ENCODE results near the gene KLF14. TPM values are rescaled to one million over a fixed set of nuclear protein-coding genes. Genes with fewer than 3 reads are reported as not detected.
"Not testable (repeated sequence)": the region's sequence is repeated elsewhere in the genome, so short reads cannot be mapped to it uniquely, and the experiment has no call there.

The KLF14 gene
- not detected for total RNA-seq
- not detected for polyA plus RNA-seq

DNA sequence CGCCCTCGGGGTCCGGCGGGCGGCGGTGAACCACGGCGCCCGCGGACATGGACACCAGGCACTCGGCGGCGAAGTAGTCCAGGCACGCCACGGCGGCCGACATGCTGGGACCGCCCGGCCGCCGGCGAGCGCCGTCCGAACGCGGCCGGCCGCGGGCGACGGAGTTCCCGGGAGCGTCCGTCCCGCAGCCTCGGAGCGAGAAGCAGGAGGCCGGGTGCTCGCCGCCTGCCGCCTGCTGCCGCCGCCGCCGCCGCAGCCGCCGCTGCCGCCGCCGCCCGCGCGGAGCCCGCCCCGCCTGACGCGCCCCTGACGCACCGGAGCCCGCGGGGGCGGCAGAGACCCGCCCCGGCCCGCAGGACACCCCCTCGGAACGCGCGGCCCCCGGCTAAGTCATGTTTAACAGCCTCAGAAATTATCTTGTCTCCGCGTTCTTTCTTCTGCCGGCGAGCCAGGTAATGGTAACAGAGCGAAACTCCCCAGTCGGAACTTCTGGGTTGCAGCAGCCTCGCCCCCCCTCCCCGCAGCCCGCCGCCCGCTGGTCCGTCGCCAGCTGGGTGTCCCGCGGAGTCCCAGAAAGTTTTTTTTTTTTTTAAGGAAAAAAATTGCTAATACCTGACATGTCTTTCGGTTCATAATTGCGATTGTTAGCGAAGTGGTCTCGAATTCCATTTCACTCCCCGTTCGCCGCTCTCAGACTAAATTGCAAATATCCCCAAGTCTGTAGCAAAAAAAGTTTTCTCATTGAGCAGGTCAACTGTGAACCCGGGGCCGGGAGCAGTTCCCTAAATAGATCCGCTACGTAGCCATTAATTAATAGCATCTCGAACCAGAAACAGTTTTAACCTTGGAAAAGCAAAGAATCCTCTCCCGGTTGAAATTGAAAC is at the start of gene KLF14:
KLF14 (minus strand) TSS at position 277 of the 884 bp plus-strand sequence; CDS start at position 103, 174 bp downstream.
- intact Hi-C loops (cut with micrococcal nuclease) = no loop called here
- no peaks in the 10 kb centered on the region for H3K9me3 ChIP-seq (ENCODE audit: control insufficient read depth in 1 of 2, low read length in 2 of 2)
- no peaks in the 10 kb centered on the region for H3K36me3 ChIP-seq (ENCODE audit: insufficient read depth, low read length)
- Mint-ChIP-seq H3K27me3 (peaks cover 56 to 71% of the 10 kb centered on the region in 2 donors), H3K4me3 (peak within 1 kb of the TSS; percentile 77 to 94 (median 85)), H3K27ac (peak within 1 kb of the TSS in 2 of 7 donors; percentile 51 to 71), H3K36me3 (peaks cover 0 to 9% of the 10 kb centered on the region in 2 donors), H3K4me1 (peaks cover 2 to 14% (median 6%) of the 10 kb centered on the region in 4 donors), H3K9me3 (peaks cover 0 to 31% (median 20%) of the 10 kb centered on the region in 8 donors)
- CTCF ChIA-PET (ENCODE audit: partially characterized antibody) = no interaction called here
- no peak within 1 kb of the TSS for H3K27ac ChIP-seq (ENCODE audit: low read depth, low read length)
- POLR2A ChIA-PET (ENCODE audit: partially characterized antibody) = no interaction called here
- H3K4me1 ChIP-seq (ENCODE audit: insufficient read depth, low read length) = peaks cover 7% of the 10 kb centered on the region
- peak within 1 kb of the TSS in 1 of 2 donors; percentile 40 for H3K4me3 ChIP-seq (ENCODE audit: low read length in 2 of 2)
- peaks cover 48% of the 10 kb centered on the region for H3K27me3 ChIP-seq (ENCODE audit: insufficient read depth, low read length)
- DNase-seq = peak; percentile 35 to 51 (median 44)

DNA sequence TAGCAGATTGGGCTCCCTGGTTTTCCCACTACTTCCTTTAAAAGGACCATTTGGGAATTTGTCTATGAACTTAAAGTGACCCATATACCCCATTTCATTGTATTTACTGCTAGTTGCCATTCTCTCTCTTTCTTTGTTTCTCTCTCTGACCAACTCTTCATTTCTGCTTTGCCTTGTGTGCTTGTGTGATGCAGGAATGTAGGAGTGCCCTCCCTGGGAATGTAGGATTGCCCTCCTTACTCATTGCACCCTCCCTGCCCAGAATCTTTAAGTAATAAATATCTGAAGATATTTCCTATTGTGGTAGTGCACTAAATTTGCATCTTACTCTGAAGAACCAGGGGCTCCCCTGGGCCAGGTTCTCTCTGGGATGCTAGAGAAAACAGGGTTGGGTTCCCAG is 47.3 kb upstream of the KLF14 start:
- no peaks in the 10 kb centered on the region for H3K4me1 ChIP-seq (ENCODE audit: insufficient read depth, low read length)
- no peaks in the 10 kb centered on the region for H3K36me3 Mint-ChIP-seq
- POLR2A ChIA-PET (ENCODE audit: partially characterized antibody) = no interaction called here
- H3K27ac ChIP-seq (ENCODE audit: low read depth, low read length) = no peak overlapping the region
- no peak overlapping the region for H3K4me3 ChIP-seq (ENCODE audit: low read length in 2 of 2)
- peaks cover 29 to 32% of the 10 kb centered on the region in 2 donors for H3K27me3 Mint-ChIP-seq
- intact Hi-C loops (cut with micrococcal nuclease) = no loop called here
- H3K27ac Mint-ChIP-seq = no peak overlapping the region
- H3K4me1 Mint-ChIP-seq = no peaks in the 10 kb centered on the region
- peaks cover 6% of the 10 kb centered on the region for H3K27me3 ChIP-seq (ENCODE audit: insufficient read depth, low read length)
- H3K36me3 ChIP-seq (ENCODE audit: insufficient read depth, low read length) = no peaks in the 10 kb centered on the region
- no peak for DNase-seq
- CTCF ChIA-PET (ENCODE audit: partially characterized antibody) = no interaction called here
- H3K9me3 ChIP-seq (ENCODE audit: control insufficient read depth in 1 of 2, low read length in 2 of 2) = no peaks in the 10 kb centered on the region
- no peak overlapping the region for H3K4me3 Mint-ChIP-seq
- H3K9me3 Mint-ChIP-seq = peaks cover 0 to 13% (median 7%) of the 10 kb centered on the region in 8 donors

DNA sequence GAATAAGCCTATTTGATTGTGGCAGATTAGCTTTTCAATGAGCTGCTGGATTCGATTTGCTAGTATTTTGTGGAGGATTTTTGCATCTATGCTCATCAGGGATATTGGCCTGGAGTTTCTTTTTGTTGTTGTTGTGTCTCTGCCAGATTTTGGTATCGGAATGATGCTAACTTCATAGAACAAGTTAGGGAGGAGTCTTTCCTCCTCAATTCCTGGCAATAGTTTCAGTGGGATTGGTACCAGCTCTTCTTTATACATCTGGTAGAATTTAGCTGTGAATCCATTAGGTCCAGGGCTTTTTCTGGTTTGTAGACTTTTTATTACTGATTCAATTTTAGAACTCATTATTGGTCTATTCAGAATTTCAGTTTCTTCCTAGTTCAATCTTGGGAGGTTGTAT is 43.4 kb upstream of the KLF14 start:
- no peaks in the 10 kb centered on the region for H3K4me1 ChIP-seq (ENCODE audit: insufficient read depth, low read length)
- H3K9me3 Mint-ChIP-seq = peaks cover 4 to 20% (median 14%) of the 10 kb centered on the region in 8 donors
- CTCF ChIA-PET (ENCODE audit: partially characterized antibody) = no interaction called here
- no peaks in the 10 kb centered on the region for H3K4me1 Mint-ChIP-seq
- no peak overlapping the region for H3K4me3 ChIP-seq (ENCODE audit: low read length in 2 of 2)
- no peak overlapping the region for H3K4me3 Mint-ChIP-seq
- H3K27me3 ChIP-seq (ENCODE audit: insufficient read depth, low read length) = peaks cover 6% of the 10 kb centered on the region
- POLR2A ChIA-PET (ENCODE audit: partially characterized antibody) = no interaction called here
- H3K36me3 ChIP-seq (ENCODE audit: insufficient read depth, low read length) = no peaks in the 10 kb centered on the region
- intact Hi-C loops (cut with micrococcal nuclease) = no loop called here
- no peak overlapping the region for H3K27ac Mint-ChIP-seq
- DNase-seq = no peak
- H3K27me3 Mint-ChIP-seq = peaks cover 24 to 28% of the 10 kb centered on the region in 2 donors
- peaks cover 0 to 2% of the 10 kb centered on the region in 2 donors for H3K36me3 Mint-ChIP-seq
- no peak overlapping the region for H3K27ac ChIP-seq (ENCODE audit: low read depth, low read length)
- no peaks in the 10 kb centered on the region for H3K9me3 ChIP-seq (ENCODE audit: control insufficient read depth in 1 of 2, low read length in 2 of 2)

- H3K36me3 ChIP-seq (ENCODE audit: insufficient read depth, low read length); H3K4me3 ChIP-seq (ENCODE audit: low read length in 2 of 2); H3K27ac ChIP-seq (ENCODE audit: low read depth, low read length); POLR2A ChIA-PET (ENCODE audit: partially characterized antibody); H3K27me3 ChIP-seq (ENCODE audit: insufficient read depth, low read length); CTCF ChIA-PET (ENCODE audit: partially characterized antibody); DNase-seq; H3K4me1 Mint-ChIP-seq; H3K4me3 Mint-ChIP-seq; H3K9me3 ChIP-seq (ENCODE audit: control insufficient read depth in 1 of 2, low read length in 2 of 2); H3K27ac Mint-ChIP-seq; intact Hi-C loops (cut with micrococcal nuclease); H3K4me1 ChIP-seq (ENCODE audit: insufficient read depth, low read length): not testable (repeated sequence)
- H3K27me3 Mint-ChIP-seq = peaks cover 9 to 14% of the 10 kb centered on the region in 2 donors
- H3K36me3 Mint-ChIP-seq = peaks cover 6 to 10% of the 10 kb centered on the region in 2 donors
- peaks cover 3 to 57% (median 45%) of the 10 kb centered on the region in 8 donors for H3K9me3 Mint-ChIP-seq
These were observed 38.4 kb upstream of the KLF14 start for GRCh38 chr7:130772456-130772855.

GRCh38 chr7:130768854-130769253 is 34.8 kb upstream of the KLF14 start:
- ChIA-PET CTCF (ENCODE audit: partially characterized antibody) (interaction anchor here (1.9 kb wide), 1 partner anchor 10 kb away, joined by 9 read pairs; no protein-coding TSS in a partner anchor), POLR2A (ENCODE audit: partially characterized antibody) (no interaction called here)
- H3K4me3 Mint-ChIP-seq = no peak overlapping the region
- intact Hi-C loops (cut with micrococcal nuclease) = no loop called here
- H3K4me3 ChIP-seq (ENCODE audit: low read length in 2 of 2) = no peak overlapping the region
- no peak for DNase-seq
- H3K4me1 ChIP-seq (ENCODE audit: insufficient read depth, low read length) = no peaks in the 10 kb centered on the region
- peaks cover 12 to 19% of the 10 kb centered on the region in 2 donors for H3K27me3 Mint-ChIP-seq
- no peaks in the 10 kb centered on the region for H3K4me1 Mint-ChIP-seq
- peaks cover 0 to 63% (median 54%) of the 10 kb centered on the region in 8 donors for H3K9me3 Mint-ChIP-seq
- no peaks in the 10 kb centered on the region for H3K27me3 ChIP-seq (ENCODE audit: insufficient read depth, low read length)
- peaks cover 7 to 10% of the 10 kb centered on the region in 2 donors for H3K36me3 Mint-ChIP-seq
- no peak overlapping the region for H3K27ac ChIP-seq (ENCODE audit: low read depth, low read length)
- peaks cover 0 to 5% of the 10 kb centered on the region in 2 donors for H3K9me3 ChIP-seq (ENCODE audit: control insufficient read depth in 1 of 2, low read length in 2 of 2)
- no peaks in the 10 kb centered on the region for H3K36me3 ChIP-seq (ENCODE audit: insufficient read depth, low read length)
- no peak overlapping the region for H3K27ac Mint-ChIP-seq

GRCh38 chr7:130764569-130764968 is 30.6 kb upstream of the KLF14 start:
- H3K27me3 ChIP-seq (ENCODE audit: insufficient read depth, low read length); H3K27ac ChIP-seq (ENCODE audit: low read depth, low read length); H3K4me1 Mint-ChIP-seq; DNase-seq; POLR2A ChIA-PET (ENCODE audit: partially characterized antibody); CTCF ChIA-PET (ENCODE audit: partially characterized antibody); H3K4me1 ChIP-seq (ENCODE audit: insufficient read depth, low read length); intact Hi-C loops (cut with micrococcal nuclease); H3K36me3 ChIP-seq (ENCODE audit: insufficient read depth, low read length); H3K4me3 ChIP-seq (ENCODE audit: low read length in 2 of 2); H3K9me3 ChIP-seq (ENCODE audit: control insufficient read depth in 1 of 2, low read length in 2 of 2); H3K27ac Mint-ChIP-seq; H3K36me3 Mint-ChIP-seq; H3K4me3 Mint-ChIP-seq: not testable (repeated sequence)
- H3K9me3 Mint-ChIP-seq = peaks cover 0 to 31% (median 25%) of the 10 kb centered on the region in 8 donors
- H3K27me3 Mint-ChIP-seq = peaks cover 12 to 16% of the 10 kb centered on the region in 2 donors

DNA sequence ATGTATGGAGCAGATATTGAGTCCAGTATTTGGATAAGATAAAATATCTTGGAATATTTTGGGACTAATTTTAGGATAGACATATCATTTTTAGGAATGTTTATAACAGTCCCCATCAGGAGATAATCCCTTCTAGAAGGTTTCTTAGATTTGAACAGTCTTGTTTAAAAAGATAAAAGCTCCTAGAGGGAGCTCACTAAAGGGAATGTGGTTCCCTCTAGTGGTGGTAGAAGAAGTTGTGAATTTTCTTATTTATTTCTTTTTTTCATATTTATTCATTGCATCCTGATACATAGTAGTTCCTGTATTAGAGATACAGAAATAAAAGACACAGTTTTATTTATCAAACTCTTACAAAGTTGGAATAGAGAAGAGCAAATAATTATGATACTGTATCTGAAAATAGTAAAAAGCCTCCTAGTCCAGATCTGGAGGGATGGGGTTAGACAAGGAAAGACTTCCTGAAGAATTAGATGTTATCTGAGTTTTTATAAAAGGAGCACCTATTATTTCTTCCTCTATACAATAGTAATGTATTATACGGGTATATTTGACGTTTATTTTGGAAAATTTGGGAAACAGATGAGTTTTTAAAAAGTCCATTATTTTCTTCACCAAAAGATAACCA is 24.5 kb upstream of the KLF14 start:
- intact Hi-C loops (cut with micrococcal nuclease) = loop anchor here (1.0 to 2.0 kb wide), 5 partner anchors 272 to 696 kb away; partner anchors contain the start of gene TMEM209
- Histone ChIP-seq H3K36me3 (ENCODE audit: insufficient read depth, low read length) (no peaks in the 10 kb centered on the region), H3K4me3 (ENCODE audit: low read length in 2 of 2) (no peak overlapping the region), H3K27ac (ENCODE audit: low read depth, low read length) (no peak overlapping the region), H3K27me3 (ENCODE audit: insufficient read depth, low read length) (no peaks in the 10 kb centered on the region), H3K4me1 (ENCODE audit: insufficient read depth, low read length) (no peaks in the 10 kb centered on the region), H3K9me3 (ENCODE audit: control insufficient read depth in 1 of 2, low read length in 2 of 2) (no peaks in the 10 kb centered on the region)
- Mint-ChIP-seq H3K4me1 (no peaks in the 10 kb centered on the region), H3K27me3 (peaks cover 0 to 5% of the 10 kb centered on the region in 2 donors), H3K27ac (no peak overlapping the region), H3K9me3 (no peaks in the 10 kb centered on the region), H3K36me3 (no peaks in the 10 kb centered on the region), H3K4me3 (no peak overlapping the region)
- POLR2A ChIA-PET (ENCODE audit: partially characterized antibody) = no interaction called here
- CTCF ChIA-PET (ENCODE audit: partially characterized antibody) = interaction anchor here (0.9 to 3.2 kb wide), 16 partner anchors 9 to 696 kb away, joined by 3 to 35 read pairs (median 6); partner anchors contain the start of genes KLHDC10 and TMEM209
- peak in 4 of 5 donors; percentile 27 to 45 (median 38) for DNase-seq
